NCI-H345 (cell line): ENCODE measurements around the gene EFS.
"Not testable (repeated sequence)": the region's sequence is repeated elsewhere in the genome, so short reads cannot be mapped to it uniquely, and the experiment has no call there.

ENCODE experiments used
- DNase-seq: peaks from one replicate; lab custom pipeline; 2025; lab: John Stamatoyannopoulos, UW

The EFS gene, protein sequence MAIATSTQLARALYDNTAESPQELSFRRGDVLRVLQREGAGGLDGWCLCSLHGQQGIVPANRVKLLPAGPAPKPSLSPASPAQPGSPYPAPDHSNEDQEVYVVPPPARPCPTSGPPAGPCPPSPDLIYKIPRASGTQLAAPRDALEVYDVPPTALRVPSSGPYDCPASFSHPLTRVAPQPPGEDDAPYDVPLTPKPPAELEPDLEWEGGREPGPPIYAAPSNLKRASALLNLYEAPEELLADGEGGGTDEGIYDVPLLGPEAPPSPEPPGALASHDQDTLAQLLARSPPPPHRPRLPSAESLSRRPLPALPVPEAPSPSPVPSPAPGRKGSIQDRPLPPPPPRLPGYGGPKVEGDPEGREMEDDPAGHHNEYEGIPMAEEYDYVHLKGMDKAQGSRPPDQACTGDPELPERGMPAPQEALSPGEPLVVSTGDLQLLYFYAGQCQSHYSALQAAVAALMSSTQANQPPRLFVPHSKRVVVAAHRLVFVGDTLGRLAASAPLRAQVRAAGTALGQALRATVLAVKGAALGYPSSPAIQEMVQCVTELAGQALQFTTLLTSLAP

DNA sequence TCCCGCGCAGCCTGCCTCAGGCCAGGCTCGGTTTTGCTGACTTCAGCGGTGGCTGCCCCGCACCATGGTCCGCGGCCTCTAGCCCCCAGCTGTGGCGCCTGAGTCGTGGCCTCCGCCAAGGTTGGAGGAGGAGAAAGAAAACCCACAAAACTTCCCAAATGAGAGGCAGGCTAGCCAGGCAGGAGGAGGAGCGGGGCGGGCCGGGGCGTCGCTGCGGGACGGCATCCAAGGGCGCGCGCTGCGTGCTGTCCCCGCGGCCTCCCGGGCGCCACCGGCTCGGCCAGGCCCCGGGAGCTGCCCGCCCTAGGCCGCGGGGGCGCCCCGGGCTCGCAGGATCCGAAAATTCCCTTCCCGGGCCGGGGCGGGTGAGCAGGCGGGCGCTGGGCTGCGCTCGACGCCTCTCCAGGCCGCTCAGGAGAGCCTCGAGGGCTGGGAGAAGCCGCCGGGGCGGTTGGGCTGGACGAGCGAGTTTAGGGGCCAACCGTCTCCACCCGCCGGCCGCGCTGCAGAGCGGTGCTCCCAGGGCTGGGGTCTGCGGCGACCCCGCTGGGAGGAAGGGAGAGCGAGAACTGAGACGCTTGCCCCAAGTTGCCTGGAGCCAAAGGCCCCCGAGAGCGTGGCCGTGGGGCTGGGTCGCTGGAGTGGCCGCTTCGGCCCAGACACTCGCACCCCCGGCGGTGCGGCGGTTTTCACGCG, at the start of gene EFS:
Gene EFS (minus strand): TSS at position 137 of the 696 bp plus-strand sequence. CDS start 147 bp downstream, outside the sequence.
- no peak for DNase-seq

DNA sequence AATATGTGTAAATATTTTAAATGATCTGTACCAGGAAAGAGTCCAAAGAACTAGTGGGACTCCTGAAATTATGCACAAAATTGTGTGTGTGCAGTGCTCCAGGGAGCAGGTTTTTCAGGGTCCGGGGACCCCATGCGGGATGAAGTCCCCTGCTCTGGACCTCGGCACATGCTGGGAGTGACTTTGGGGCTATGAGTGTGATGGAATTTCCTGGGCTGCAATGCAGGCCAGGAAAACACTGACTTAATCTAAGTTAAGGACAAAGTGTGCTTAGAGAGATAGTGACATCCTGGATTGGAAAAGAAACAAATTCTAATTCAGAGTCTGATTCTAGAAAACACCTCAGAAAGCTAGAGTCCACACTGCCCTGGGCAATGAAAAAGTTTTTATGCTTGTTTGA, 49.3 kb upstream of the EFS start:
- DNase-seq = no peak

DNA sequence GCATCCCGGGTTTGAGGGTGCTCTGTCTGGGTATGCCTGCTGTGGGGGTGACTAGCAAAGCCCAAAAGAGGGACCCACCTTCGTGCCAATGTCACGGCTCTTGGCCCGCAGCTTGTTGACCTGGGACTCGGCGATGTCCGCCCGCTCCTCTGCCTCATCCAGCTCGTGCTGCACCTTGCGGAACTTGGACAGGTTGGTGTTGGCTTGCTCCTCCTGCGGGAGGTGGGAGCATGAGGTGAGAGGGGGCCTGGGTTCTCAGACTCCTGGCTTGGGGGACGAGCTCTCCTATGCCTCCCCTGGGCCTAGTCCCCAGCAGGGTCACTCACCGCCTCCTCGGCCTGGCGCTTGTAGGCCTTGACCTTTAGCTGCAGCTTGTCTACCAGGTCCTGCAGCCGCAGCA, 48.7 kb upstream of the EFS start:
- DNase-seq = no peak

DNA sequence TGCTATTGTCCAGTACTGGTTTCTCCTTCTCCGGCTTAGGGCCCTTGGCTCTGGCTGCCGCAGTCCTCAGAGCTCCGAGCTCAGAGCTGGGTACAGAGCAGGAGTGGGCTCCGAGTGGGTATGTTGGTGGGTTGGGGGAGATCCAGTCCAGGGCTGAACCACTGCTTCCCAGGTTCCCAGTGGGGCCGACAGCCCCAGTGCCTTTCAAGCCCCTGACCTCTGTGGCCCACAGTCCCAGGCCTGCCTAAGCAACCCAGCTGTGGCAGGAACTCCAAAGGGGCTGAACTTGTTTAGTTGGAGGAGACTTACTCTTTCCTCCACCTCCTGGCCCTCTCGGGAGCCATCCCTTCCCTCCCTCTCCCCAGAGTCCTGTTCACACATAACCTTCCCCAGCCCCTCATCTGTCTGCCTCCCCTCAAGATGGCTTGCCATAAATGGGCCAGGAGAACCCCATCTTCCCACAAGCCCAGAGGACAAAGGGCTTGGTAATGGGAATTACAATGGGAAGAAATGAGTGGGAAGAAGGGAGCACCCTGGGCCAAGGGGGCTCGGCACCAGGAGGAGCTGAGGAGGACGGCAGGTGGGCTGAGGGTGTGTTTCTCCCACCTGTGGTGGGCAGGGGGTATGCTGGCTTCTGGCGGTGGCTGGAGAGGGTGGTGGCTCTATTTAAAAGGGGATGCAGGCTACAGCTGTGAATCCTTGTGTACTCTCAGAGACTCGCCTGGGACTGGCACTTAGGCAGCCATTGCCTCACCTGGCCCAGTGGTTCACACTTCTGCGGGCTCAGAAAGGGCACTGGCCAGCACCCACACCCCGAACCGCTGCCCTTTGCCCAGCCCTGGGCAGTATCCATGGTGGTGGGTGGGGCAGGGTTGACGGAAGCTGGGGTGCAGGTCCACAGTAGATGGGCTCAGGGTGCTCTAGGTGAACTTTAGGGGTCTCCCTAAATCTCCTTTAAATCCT, 46.9 kb upstream of the EFS start:
- no peak for DNase-seq

DNA sequence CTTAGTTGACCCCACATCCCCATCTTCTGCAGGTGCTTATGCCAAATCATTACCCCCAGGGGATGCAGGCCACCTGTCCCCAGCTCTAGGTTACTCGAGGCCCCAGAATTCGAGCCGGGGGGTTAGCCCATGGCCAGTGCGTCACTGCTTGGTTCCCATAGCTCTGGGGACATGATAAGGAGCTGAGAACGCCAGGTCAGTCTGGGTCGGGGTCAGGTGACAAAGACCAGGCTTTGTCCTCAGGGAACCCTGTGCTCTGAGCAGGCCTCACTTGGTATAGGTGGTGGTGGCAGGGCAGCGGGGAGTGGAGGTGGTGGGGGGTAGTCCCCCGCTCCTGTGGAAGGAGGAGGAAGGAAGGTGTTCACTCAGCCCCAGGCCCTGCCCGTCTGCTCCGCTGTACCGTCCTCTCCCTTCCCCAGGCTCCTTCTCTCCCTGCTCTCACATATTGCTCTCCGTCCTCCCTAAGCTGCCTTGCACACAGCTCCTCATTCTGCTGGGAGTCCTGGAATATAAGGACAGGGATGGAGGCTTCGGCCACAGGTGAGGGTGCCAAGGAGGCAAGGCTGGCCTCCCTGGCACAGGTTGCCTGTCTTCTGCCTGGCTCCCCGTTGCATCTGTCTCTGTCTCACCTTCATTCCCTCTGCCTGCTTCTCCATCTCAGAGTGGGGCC, 45.1 kb upstream of the EFS start:
- DNase-seq = no peak

DNA sequence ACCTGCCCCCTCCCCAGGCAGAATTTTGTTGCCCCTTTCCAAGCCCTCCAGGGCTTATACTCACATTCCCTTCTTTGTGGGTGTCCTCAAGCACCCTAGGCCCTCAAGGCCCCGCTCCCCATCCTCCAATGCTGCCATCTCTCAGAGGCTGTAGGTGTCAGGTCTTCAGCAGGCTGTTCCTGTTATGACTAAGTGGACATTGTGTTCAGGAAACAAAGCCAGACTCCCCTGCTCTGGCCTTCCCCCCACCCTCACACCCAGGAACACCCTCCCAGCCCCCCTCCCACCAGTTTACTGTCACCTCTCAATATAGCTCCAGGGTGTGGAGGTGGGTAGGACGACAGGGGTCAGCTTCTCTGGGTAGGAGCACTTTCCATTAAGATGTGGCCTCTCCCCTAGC, 44.5 kb upstream of the EFS start:
- no peak for DNase-seq

DNA sequence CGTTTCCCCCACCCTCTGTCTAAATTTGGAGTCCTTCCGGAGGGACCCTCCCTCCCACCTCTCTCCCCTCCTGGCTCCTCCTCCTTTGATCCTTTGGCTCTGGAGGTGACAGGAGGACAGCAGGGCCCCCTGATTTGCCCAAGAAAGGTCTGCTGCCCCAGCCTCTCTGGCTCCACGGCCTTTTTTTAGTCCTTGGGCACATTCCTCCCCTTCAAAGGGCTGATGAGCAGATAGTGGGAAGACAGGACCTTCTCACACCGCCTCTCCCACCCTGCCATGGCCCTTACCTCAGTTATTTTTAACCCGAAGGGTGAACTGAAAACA, 43.3 kb upstream of the EFS start:
- DNase-seq = no peak

DNA sequence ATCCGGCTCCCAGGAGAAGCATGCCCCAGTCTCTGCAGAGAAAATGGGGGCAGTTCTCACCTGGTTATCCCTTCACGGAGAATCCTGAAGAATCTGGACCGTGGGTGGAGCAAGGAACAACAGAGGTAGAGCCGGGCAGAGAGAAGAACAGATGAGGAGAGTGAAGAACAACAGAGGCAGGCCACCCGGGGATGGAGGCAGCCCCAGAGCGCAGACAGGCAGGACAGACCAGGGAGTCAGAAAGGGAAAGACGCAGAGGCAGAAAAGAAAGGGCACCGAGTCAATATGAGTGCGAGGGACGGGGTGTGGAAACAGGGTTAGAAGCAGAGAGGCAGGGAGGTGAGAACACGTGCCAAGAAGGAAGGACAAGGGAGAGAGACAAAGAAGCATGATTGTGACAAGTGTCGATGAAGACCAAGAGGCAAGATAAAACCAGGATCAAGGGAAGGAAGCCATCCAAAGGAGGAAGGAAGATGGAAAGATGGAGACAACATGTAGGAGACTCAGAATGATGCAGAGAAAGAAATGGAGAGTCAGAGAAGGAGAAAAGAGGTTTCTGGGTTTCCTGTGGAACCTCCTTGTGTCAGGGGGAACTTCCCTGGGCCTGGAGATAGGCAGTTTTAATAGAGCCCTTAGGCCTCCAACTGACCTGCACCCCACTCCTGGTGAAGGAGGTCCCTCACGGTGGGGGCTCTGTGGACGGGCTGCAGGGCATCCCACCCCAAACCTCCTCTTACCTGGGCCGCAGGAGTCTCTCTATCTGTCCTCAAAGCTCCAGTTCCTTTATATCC, 42.7 kb upstream of the EFS start, which contains the start of gene MYH6:
Gene MYH6 (minus strand): TSS at position 758 of the 791 bp plus-strand sequence. CDS start 1,050 bp downstream, outside the sequence.
- DNase-seq = no peak

DNA sequence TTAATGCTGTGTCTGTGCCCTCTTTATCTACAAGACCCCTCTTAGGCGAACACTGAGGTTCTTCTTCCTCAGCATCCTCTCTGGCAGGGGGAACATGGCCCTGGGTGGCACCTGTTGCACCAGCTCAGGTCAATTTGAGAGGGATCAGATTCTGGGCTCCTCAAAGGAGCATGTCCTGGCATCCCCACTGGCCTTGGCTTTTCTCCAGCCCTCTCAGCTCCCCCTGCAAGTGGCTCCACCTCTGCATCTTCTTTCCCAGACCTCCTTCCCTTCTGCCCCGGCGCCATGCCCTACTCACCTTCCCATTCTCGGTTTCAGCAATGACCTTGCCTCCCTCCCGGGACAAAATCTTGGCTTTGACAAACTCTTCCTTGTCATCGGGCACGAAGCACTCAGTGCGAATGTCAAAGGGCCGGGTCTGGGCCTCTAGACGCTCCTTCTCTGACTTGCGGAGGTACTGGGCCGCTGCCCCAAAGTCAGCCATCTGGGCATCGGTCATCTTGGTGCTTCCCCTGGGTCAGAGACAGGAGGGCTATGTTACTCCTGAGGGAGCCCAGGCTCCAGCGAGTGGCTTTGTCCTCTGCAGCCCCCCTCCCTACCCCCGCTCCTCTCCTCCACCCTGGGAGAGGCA, 41.9 kb upstream of the EFS start:
- no peak for DNase-seq

DNA sequence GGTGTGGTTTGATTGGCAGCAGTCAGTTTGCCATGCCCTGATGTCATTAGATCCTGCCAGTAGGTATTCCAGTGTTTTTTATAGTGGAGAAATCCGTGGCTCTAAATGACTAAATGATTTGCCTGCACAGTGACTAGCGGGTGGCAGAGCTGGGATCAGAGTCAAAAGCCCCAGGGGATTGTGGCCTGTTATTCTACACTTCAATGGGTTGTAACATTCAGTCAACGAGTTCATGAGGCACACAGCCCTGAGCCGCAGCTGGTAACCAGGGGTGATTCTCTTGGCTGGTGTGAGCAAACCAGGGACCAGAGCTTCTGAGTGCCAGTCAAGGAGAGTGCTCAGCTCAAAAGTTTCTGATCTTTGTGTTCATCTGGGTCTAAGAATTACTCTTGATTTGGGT, 41.3 kb upstream of the EFS start:
- DNase-seq = peak; percentile 10

DNA sequence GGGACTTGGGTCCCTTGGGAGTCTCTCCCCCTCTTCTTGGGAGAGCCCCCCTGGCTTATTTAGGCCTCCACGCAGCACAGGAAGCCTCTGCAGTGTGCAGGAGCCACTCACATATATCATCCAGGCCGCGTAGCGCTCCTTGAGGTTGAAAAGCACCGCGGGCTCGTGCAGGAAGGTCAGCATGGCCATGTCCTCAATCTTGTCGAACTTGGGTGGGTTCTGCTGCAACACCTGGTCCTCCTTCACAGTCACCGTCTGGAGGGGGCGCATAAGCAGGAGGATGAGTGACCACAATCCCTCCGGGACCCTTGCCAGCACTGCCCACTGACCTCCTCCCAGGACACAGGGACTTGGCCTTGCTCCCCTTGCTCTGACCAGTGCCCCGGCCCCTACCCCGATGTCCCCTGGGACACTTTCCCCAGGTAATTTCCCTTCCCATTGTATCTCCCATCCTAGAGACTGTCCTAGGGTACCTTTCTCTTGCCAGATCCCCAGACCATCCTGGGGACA, 40.6 kb upstream of the EFS start:
- DNase-seq = no peak

DNA sequence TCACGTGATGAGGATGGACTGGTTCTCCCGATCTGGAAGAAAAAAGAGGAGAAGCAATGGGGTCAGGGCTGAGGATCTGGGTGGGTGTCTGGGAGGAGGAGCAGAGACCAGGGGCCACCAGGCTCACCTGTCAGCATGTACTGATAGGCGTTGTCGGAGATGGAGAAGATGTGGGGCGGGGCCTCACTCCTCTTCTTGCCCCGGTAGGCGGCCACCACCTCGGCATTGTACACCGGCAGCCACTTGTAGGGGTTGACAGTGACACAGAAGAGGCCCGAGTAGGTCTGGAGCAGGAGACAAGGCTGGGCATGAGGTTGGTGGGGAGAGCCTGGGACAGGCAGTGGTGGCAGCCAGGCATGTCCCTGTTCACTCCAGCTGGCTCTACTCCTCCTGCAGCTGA, 40.1 kb upstream of the EFS start:
- no peak for DNase-seq

DNA sequence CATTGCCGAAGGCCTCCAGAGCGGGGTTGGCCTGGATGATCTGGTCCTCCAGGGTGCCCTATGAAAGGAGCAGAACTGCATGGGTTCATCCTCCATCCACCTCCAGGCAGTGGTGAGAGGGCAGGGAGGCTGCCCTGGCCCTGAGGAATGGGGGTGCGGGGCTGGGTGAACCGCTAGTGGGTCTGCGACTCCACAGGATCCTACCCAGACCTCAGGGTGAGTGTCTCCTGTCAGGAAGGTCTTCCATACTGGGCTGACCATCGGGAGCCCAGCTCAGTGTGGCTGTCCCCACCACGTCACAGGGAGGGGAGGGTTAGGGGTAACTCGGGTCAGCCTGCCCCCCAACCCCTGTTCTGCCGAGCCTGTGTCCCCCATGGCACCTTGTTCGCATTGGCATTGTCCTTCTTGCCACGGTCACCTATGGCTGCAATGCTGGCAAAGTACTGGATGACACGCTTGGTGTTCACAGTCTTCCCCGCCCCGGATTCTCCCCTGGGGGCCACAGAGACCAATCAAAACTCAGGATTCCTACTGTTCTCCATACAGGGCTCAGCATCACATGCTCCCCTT, 39.4 kb upstream of the EFS start:
- no peak for DNase-seq

DNA sequence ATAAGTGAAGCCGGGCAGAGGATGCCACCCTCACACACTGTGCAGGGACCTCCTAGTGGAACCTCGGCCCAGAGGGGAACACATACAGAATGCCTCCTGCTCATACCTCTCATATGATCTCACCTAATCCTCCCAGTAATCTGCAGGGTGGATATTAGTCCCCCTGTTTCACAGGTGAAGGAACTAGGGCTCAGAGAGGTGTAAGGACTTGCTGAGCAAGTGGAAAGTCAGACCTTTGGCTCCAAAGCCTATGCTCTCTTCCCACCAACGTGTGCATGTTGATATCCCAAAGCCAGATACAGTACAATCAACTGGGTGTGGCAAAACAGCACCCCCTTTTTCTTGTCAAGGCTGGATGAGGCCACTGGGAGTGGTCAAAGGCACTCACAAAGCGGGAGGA, 38.9 kb upstream of the EFS start:
- DNase-seq = no peak

DNA sequence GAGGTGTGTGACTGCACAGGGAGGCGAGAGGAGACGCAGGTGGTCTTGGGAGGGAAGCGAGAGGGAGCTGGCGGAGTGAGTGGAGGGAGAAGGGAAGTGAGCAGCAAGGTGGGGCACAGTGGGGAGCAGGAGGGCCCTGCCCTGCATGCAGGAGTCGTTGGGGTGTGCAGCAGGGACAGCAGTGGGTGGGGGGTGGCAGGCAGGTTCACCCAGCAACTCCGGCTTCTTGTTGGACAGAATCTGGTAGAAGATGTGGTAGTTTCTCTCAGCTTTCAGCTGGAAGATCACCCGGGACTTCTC, 38.1 kb upstream of the EFS start:
- no peak for DNase-seq

DNA sequence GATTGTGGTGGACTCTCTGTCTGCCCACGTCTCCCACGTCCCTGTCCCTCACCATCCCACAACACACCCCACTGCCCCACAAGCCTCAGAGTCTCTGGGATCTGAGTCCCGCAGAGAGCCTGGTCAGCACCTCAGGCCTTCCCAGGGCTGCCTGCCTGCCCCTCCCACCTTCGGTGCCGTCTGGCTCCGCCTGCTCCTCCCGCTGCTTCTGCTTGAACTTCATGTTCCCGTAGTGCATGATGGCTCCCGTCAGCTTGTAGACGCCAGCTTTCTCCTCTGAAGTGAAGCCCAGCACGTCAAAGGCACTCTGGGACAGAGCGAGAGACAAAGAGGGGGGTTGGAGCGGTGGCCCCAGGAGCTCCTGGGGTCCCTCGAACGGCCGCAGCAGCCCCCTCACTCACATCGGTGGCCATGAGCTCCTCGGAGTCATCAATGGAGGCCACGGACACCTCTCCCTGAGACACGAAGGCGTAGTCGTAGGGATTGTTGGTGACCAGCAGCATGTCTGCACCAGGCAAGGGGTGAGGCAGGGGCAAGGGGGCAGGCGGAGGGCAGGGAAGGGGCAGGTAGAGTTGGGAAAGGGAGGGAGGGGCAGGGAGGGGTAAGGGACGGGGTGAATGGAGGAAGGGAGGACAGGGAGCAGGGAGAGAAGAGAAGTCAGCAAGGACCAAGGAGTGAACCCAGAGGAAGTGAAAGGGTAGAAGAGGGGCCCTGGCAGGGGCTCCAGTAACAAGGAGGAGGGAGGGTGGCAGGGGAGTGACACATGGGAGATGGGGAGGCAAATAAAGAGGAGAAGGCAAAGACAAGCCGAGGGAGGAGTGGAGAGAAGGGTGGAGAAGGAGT, 37.5 kb upstream of the EFS start:
- no peak for DNase-seq

DNA sequence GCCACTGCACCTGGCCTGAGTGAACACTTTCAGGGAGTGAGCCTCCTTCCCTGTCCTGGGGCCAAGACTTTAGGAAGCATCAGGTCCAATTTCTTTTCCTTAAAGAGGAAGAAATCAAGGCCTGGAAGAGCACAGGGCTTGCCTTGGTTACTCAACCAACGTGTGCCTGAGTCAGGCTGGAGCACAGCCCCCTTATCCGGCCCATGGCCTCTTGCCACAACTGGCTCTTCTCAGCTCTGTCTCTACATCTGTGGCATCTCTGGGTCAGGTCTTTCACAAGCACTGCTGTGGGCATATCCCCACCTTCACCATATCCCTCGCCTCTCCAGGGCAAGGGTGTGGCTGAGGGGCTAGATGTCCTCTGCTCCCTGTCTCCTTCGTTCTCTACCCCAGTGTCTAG, 36.3 kb upstream of the EFS start:
- no peak for DNase-seq

DNA sequence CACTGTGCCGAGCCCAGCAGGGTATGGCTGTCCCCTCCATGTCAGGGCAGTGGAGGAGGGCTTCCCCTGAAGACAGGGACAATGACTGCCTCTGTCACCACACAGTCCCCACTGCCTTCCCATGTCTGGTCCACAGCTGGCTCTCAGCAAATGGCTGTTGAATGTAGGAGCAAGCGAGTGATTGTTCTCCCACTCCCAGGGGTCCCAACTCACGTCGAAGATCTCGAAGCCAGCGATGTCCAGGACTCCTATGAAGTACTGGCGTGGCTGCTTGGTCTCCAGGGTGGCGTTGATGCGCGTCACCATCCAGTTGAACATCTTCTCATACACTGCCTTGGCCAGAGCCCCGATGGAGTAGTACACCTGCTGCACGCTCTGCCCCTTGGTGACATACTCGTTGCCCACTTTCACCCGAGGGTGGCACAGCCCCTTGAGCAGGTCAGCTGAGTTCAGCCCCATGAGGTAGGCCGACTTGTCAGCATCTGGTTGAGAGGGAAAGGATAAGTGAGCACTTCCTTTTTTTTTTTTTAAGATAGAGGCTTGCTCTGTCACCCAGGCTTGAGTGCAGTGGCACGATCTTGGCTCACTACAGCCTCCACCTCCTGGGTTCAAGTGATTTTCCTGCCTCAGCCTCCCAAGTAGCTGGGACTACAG, 35.7 kb upstream of the EFS start:
- not testable (repeated sequence) for DNase-seq
